GM21528 (cell line): ENCODE results near the gene MAP6.

Source experiments
- ATAC-seq: cut with Tn5 transposase; IDR thresholded peaks from one replicate; pipeline ENCODE4 v1.9.1; 2021; ENCODE audit warnings: mild to moderate bottlenecking, moderate library complexity; ENCODE audit not compliant: unreplicated experiment, low FRiP score

The MAP6 gene

DNA sequence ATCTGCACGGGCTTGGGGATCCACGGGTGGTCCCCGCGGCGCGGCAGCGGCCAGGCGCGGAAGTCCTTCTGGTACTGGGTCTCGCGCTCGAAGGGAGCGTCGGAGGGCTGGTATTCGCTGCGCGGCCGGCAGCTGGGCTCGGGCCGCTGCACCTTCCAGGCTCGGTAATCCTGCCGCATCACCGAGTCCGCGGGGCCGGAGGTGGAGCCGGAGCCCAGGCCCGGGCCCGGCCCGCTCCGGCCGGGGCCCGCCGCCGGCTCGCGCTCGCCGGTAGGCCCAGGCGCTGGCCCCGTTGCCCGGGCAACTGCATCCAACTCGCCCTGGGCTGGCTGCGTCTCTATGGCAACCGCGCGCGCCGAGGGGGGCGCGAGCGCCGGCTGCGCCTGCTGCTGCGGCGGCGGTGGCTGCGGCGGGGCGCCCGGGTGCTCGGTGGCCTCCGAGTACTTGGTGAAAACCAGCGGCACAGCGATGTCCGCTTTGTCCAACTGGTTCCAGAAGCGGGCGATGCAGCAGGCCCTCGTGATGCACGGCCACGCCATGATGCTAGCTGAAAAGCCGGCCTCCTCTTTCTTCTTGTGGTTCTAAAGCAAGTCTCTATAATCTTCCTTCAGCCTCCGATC, 897 bp downstream of the MAP6 start:
- no peak for ATAC-seq

DNA sequence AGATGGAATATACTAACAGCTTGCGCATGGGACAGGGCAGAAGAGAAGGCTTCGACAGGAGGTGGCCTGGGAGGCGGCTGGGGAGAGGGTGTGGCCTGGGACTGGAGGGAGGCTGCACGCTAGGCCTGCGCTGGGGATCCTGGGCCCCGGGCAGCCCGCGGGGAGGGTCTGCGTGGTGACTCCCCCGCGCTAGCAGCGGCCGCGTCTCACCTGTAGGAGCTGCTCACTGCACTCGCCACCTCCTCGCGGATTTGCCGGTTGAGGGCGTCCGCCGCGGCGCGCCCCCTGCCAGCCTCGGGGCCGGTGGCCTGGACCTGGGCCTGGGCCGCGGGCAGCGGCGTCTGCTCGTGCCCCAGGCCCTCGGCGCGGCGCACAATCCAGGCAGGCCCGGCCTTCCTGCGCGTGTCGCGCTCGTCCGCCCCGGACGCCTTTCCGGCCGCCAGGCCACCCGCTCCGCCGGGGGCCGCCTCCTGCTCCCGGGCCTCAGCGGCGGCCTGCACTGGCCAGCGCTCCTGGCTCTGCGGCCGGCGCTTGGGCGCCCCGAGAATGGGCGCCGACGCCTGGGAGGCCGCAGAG, 1.5 kb downstream of the MAP6 start:
- no peak for ATAC-seq

- no peak for ATAC-seq
These were observed 2.8 kb downstream of the MAP6 start for GRCh38 chr11:75665990-75666389.

DNA sequence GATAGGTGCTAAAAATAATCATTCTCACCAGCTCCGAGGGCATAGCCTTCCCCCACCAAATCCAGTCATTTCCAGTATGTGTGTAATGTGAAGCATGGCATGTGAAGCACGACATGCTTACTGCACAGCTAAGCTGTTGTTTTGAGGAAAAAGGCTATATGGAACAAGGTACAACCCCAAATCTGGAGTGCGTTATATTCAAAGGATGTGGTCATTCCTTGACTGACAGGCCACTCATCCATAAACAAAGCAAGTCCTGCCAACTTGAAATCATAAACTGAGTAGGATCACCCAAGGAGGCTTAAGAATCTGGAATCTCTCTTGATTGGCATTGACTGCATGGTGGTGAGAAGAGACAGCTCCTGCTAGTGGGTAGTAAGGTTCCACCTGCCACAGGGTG, 3.7 kb downstream of the MAP6 start:
- no peak for ATAC-seq

GRCh38 chr11:75664389-75664788, 4.4 kb downstream of the MAP6 start:
- no peak for ATAC-seq

DNA sequence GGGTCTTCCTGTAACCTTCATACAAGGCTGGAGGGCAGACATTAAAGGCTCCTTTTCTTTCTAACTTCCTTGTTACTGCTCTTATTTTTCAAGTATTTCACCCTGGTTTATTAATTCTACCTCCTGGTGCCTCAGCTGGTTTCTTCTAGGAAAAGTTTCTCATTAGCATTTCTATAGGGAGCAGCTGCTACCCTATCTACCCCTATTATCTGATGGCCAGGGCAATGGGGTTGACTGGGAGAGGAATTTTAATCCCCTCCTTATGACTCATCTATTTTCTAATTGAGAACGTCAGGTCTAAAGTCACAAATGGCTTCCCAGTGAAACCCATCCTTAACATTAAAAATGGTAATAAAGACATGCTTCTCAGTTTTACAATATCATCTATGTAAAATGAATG, 5.0 kb downstream of the MAP6 start:
- ATAC-seq, result no peak

DNA sequence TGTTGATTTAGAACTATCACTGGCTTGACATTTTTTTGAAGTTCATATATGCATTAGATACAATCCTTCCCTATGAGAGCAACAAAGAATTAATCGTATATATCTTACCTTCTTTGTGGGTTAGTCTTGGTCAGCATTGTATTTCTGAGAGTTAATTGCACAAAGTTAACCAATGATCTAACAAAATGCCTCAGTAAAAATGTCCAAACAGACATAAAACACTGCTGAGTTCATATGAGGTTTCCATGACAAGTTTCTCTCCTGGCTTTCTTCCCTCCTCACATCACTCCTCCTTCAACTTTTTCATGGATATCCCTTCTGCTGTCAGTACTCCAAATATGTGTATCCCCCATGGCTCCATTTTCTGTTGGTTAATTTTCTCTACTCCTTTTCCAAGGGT, 9.0 kb downstream of the MAP6 start:
- no peak for ATAC-seq

DNA sequence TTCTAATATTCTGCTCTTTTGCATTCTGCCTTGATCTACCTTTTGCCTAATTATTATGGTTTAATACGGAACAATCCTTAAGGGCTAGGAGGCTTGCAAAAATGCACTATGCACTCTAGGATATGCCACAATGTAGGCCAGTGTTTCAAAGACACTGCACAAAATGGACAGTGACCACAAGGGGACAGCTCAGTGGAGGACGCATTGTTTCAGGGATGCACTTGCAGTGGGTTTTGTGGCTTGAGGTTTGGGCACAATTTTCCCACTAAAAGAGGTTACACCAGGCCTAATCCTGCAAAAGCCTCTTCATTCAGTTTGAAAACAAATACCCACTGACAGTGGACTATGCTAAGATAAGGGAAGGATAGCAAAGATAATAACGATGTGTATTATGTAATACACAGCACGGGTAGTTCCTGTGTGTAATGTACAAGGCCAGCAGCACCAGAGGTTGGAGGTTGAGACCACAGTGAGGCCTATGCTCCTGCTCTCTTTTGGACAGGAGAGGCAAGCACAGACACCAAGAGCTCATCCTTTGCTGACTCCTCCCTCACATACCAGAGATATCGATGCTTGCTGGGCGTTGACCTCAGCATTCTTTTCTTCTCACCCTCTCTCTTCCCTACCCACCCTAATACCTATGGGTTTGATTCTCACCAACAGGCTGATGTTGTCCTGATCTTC, 12.7 kb downstream of the MAP6 start:
- no peak for ATAC-seq

GRCh38 chr11:75655605-75656004, 13.2 kb downstream of the MAP6 start:
- no peak for ATAC-seq

DNA sequence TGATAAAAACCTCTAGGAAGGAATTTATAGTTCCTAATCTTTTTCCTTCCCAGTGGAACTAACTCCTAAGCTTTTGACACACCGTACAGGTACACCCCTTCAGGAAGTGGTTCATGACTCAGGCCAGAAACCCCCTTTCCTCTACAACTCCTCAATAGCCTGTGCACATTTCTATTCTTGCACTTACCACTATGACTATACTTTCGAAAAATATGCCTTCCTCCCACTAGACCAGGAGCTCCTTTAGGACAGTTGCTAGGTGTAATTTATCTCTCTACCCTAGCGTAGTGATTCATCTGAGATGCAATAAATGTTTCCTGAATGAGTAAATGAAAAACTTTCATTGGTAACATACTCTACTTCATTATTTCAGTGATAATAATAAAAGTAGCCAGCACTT, 14.5 kb downstream of the MAP6 start:
- no peak for ATAC-seq

- no peak for ATAC-seq
These were observed 15.3 kb downstream of the MAP6 start for GRCh38 chr11:75653532-75653931.

GRCh38 chr11:75652936-75653335, 15.9 kb downstream of the MAP6 start:
- ATAC-seq, result no peak

GRCh38 chr11:75651218-75651617, 17.6 kb downstream of the MAP6 start:
- ATAC-seq, result no peak

- ATAC-seq, result no peak
These were observed 18.6 kb downstream of the MAP6 start for GRCh38 chr11:75650167-75650723.

GRCh38 chr11:75644946-75645345, 23.9 kb downstream of the MAP6 start:
- no peak for ATAC-seq

GRCh38 chr11:75644370-75644769, 24.5 kb downstream of the MAP6 start:
- no peak for ATAC-seq

DNA sequence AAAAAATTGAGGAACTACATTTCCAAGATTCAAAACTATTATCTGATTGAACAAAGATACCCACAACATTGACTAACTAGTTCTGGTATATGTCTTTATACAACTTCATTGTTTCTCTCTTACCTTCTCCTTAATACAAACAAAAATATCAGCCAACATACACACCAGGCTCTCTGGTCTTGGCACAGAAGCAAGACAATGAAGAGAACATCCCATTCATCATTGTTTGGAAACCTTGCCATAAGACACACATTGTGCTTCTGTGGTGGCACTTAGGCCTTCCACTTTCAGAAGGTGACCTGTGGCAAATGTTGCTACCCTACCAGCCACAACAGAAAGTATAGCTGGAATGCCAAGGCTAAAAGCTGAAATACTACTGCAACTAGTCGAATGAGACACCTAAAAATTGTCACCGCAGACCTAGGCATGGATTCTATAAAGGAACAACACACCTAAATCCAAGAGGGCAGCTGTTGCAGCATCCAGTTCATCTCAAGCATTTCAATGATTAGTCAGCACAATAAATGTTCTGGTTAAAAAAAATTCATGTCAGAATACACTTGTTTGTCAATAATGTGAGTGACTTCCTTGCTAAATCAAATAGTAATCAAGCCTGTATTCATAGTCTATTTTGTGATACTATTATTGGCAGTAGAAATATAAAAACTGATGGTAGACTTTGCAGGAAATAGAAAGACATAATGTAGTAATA, 26.3 kb downstream of the MAP6 start:
- ATAC-seq, result no peak

- ATAC-seq, result no peak
These were observed 29.1 kb downstream of the MAP6 start for GRCh38 chr11:75639762-75640181.

- ATAC-seq, result no peak
These were observed 30.8 kb downstream of the MAP6 start for GRCh38 chr11:75637998-75638397.

DNA sequence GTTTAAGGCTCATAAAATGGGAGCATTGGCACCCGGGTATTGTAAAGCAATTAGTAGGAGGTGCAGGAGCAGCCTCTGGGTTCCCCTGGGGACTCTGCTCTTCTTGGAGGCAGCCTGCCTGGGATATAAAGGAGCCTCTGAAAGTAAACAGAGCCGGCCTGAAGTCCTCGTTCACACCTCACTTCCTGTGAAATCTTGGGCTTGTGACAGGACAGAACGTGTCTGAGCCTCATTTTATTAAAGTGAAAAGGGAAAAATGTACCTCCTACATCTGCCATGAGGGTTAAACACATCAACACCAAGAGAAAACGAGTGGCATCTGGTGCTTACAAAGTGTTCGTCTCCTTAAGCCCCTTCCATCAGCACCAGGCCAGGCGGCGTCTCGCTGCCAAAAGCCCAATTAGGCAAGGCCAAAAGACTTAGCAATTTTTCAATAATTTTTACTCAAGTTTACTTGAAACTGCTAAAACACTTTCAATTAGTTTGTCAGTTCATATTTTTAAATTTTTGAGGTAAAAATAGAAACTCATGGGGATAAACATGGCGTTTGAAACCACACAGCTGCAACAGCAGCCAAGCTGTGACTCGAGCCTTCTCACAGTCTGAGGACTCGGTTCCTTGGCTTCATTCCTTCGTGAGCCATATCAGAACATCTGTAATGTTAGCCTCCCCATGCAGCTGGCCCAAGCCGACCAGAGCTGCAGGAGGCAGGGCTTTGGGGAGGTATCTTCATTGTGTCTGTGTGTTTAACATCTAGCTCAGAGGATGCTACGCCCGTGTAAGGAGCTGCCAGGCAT, 33.6 kb downstream of the MAP6 start:
- no peak for ATAC-seq
